Parathyroid adenoma (tissue), 2 donors: ENCODE measurements around the gene ROBO1.

Experiments used
- H2AFZ ChIP-seq: fragments of 300-600 bp; sonication (generic); one replicate; pipeline ENCODE4 v1.7.0; 2017; ENCODE audit warnings: antibody characterized with exemption, mild to moderate bottlenecking
- H3K27ac ChIP-seq: fragments of 300-600 bp; sonication (generic); one replicate; pipeline ENCODE4 v1.7.0; 2017
- H3K27me3 ChIP-seq: fragments of 300-600 bp; sonication (generic); one replicate; pipeline ENCODE4 v1.7.0; 2017; ENCODE audit warnings: low read length; ENCODE audit not compliant: control insufficient read depth, insufficient read depth
- H3K36me3 ChIP-seq: fragments of 300-600 bp; sonication (generic); one replicate; pipeline ENCODE4 v1.7.0; 2017; ENCODE audit warnings: low read length; ENCODE audit not compliant: control insufficient read depth, insufficient read depth
- H3K4me1 ChIP-seq: fragments of 300-600 bp; sonication (generic); one replicate; pipeline ENCODE4 v1.7.0; 2017; ENCODE audit warnings: control low read depth
- H3K4me2 ChIP-seq: fragments of 300-600 bp; sonication (generic); one replicate; pipeline ENCODE4 v1.7.0; 2017; ENCODE audit warnings: low read length
- H3K4me3 ChIP-seq: fragments of 300-600 bp; sonication (generic); one replicate; pipeline ENCODE4 v1.7.0; 2017; ENCODE audit warnings: low read depth, low read length
- H3K79me2 ChIP-seq: fragments of 300-600 bp; sonication (generic); one replicate; pipeline ENCODE4 v1.7.0; 2017; ENCODE audit warnings: control low read depth
- H3K9ac ChIP-seq: fragments of 300-600 bp; sonication (generic); one replicate; pipeline ENCODE4 v1.7.0; 2017; ENCODE audit warnings: mild to moderate bottlenecking
- H3K9me3 ChIP-seq: fragments of 300-600 bp; sonication (generic); one replicate; pipeline ENCODE4 v1.7.0; 2017; ENCODE audit warnings: low read length; ENCODE audit not compliant: control insufficient read depth
- TF ChIP-seq, protein P1 (sequence below): fragments of 300-600 bp; sonication (generic); IDR thresholded peaks from one replicate; pipeline ENCODE4 v1.7.0; 2017; ENCODE audit warnings: antibody characterized with exemption, mild to moderate bottlenecking
- donor health status: primary hyperparathyroidism.

Gene ROBO1

DNA sequence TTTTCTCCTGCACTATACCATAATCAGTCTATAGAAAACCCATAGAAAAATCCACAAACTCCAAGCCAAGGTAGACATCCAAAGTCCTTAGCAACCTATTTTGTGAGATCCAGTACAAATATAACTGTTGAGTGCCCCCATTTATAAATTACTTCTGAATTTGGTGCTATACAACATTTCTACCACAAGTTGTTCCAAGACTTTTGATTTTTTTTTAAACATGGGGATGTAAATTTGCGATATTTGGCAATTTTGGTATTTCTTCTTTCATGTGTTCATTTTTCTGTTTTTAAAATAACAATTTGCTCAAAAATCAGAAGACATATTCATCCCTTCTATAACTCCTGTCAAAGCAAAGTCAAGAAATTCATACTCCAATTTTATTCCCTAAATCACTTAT, 763.8 kb downstream of the ROBO1 start:
- no peaks in the 10 kb centered on the region for H3K27me3 ChIP-seq
- H3K79me2 ChIP-seq = no peaks in the 10 kb centered on the region
- H3K9ac ChIP-seq = no peak overlapping the region
- no peaks in the 10 kb centered on the region for H3K9me3 ChIP-seq
- TF ChIP-seq, protein P1, sequence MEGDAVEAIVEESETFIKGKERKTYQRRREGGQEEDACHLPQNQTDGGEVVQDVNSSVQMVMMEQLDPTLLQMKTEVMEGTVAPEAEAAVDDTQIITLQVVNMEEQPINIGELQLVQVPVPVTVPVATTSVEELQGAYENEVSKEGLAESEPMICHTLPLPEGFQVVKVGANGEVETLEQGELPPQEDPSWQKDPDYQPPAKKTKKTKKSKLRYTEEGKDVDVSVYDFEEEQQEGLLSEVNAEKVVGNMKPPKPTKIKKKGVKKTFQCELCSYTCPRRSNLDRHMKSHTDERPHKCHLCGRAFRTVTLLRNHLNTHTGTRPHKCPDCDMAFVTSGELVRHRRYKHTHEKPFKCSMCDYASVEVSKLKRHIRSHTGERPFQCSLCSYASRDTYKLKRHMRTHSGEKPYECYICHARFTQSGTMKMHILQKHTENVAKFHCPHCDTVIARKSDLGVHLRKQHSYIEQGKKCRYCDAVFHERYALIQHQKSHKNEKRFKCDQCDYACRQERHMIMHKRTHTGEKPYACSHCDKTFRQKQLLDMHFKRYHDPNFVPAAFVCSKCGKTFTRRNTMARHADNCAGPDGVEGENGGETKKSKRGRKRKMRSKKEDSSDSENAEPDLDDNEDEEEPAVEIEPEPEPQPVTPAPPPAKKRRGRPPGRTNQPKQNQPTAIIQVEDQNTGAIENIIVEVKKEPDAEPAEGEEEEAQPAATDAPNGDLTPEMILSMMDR = no peak
- no peak overlapping the region for H3K27ac ChIP-seq
- H3K4me1 ChIP-seq = no peaks in the 10 kb centered on the region
- no peak overlapping the region for H3K4me3 ChIP-seq
- no peaks in the 10 kb centered on the region for H3K36me3 ChIP-seq
- H3K4me2 ChIP-seq = no peak overlapping the region
- no peak overlapping the region for H2AFZ ChIP-seq

DNA sequence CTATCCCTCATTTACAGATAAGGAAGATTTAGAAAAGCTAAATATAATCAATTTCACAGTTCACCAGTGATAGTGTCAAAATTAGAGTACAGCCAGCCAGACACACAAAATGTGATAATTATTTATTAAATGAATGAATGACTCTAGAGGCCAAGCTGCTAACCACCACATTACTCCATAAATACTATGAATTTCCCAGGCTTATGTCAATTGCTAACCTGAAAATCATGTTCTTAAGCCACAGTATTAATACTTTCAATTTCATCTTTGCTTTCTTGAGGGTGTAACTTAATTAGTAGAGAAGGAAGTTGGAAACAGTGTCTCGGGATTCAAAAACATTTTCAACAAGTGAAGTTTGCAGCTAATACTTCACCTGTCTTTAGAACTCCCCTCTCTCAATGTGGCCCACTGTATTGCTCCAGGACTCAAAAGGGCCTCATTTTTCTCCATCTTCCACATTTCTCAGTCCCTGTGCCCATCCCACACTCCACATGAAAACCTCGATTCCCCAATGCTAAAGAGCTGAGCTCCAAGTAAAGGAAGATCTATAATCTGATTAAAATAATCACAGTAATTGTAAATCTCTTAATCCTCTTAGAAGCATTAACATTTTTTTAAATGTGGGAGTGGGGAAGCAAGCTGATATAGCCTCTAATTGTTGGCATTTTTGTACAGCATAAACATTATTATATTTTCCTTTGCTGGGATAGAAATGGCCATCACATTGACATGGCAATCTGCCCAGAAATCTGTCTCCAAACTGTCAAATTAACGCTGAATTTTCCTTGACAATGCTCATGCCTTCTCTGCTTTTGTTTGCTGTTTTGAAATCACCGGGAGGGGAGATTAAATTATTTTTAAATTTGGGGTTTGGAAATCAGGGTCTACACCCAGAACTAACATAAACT, 765.1 kb downstream of the ROBO1 start:
- Histone ChIP-seq H3K27ac (no peak overlapping the region), H3K9ac (no peak overlapping the region), H3K4me2 (no peak overlapping the region), H3K9me3 (no peaks in the 10 kb centered on the region), H3K4me1 (no peaks in the 10 kb centered on the region), H3K27me3 (no peaks in the 10 kb centered on the region), H3K36me3 (no peaks in the 10 kb centered on the region), H3K79me2 (no peaks in the 10 kb centered on the region), H2AFZ (no peak overlapping the region), H3K4me3 (no peak overlapping the region)
- TF ChIP-seq, protein P1 = no peak

DNA sequence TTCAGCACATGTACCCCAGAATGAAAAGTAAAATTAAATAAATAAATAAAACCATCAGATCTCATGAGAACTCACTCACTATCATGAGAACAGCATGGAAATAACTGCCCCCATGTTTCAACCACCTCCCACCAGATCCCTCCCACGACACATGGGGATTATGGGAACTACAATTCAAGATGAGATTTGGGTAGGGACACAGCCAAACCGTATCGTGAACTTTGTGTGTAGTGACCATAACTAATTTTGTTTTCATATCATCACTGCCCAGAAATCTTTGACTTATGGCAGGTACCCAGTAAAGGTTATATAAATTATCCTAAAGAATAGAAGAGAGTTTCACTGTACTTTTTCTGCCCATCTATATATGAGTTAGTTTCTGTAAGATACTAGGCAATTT, 766.5 kb downstream of the ROBO1 start:
- no peak overlapping the region for H2AFZ ChIP-seq
- H3K79me2 ChIP-seq = no peaks in the 10 kb centered on the region
- H3K27me3 ChIP-seq = no peaks in the 10 kb centered on the region
- H3K4me1 ChIP-seq = no peaks in the 10 kb centered on the region
- no peaks in the 10 kb centered on the region for H3K36me3 ChIP-seq
- no peak overlapping the region for H3K9ac ChIP-seq
- H3K27ac ChIP-seq = no peak overlapping the region
- no peak overlapping the region for H3K4me2 ChIP-seq
- H3K4me3 ChIP-seq = no peak overlapping the region
- no peaks in the 10 kb centered on the region for H3K9me3 ChIP-seq
- TF ChIP-seq, protein P1 = no peak

DNA sequence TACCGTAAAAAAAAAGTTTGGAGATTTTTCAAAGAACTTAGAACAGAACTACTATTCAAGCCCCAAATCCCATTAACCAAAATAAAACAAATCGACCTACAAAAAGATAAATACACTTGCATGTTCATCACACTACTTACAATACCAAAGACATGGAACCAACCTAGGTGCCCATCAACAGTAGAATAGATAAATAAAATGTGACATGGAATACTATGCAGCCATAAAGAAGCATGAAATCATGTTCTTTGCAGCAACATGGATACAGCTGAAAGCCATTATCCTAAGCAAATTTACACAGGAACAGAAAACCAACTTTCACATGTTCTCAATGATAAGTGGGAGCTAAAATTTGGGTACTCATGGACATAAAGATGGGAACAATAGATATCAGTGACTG, 768.7 kb downstream of the ROBO1 start:
- H3K9ac ChIP-seq = no peak overlapping the region
- no peak overlapping the region for H3K4me2 ChIP-seq
- H2AFZ ChIP-seq = no peak overlapping the region
- H3K27me3 ChIP-seq = no peaks in the 10 kb centered on the region
- no peaks in the 10 kb centered on the region for H3K79me2 ChIP-seq
- no peak overlapping the region for H3K4me3 ChIP-seq
- no peaks in the 10 kb centered on the region for H3K4me1 ChIP-seq
- TF ChIP-seq, protein P1 = no peak
- H3K36me3 ChIP-seq = no peaks in the 10 kb centered on the region
- no peak overlapping the region for H3K27ac ChIP-seq
- no peaks in the 10 kb centered on the region for H3K9me3 ChIP-seq

DNA sequence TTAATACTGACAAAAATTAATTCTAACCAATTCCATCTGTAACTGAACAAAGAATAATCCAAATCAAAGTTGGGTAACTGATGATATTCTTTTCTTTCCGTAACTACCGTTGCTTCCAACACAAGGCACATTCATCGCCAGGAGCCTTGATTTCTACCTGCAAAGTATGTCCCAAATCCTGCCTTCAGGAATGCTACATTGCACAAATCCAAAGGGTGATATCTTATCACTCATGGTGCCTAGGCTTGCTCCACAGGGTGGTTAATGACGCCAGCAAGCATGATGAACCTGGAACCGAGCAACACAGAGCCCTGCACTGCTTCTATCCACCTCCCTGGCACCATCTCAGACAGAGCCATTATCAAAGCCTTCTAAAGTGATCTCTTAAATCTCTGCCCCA, 772.7 kb downstream of the ROBO1 start:
- TF ChIP-seq, protein P1 = no peak
- no peaks in the 10 kb centered on the region for H3K36me3 ChIP-seq
- H3K4me3 ChIP-seq = no peak overlapping the region
- H3K4me2 ChIP-seq = no peak overlapping the region
- no peaks in the 10 kb centered on the region for H3K4me1 ChIP-seq
- no peak overlapping the region for H3K9ac ChIP-seq
- no peak overlapping the region for H3K27ac ChIP-seq
- H2AFZ ChIP-seq = no peak overlapping the region
- H3K9me3 ChIP-seq = no peaks in the 10 kb centered on the region
- no peaks in the 10 kb centered on the region for H3K79me2 ChIP-seq
- no peaks in the 10 kb centered on the region for H3K27me3 ChIP-seq
